B cell (primary cell): ENCODE results near the gene RAD9A.

Experiments used
- CTCF ChIP-seq: fragments of 200-600 bp; IDR thresholded peaks from one replicate; pipeline ENCODE4 v1.8.0; 2022; ENCODE audit warnings: antibody characterized with exemption, mild to moderate bottlenecking
- EZH2 ChIP-seq: IDR thresholded peaks from 2 replicates; pipeline ENCODE4 v1.6.1; 2012; ENCODE audit warnings: borderline replicate concordance, low read depth, mild to moderate bottlenecking, moderate library complexity, low read length; ENCODE audit not compliant: insufficient read depth, poor library complexity, severe bottlenecking

GRCh38 chr11:67412495-67413179 is 20.9 kb downstream of the RAD9A start:
- TF ChIP-seq CTCF = no peak
- no peak for TF ChIP-seq EZH2
